NCI-H1092 treated with DMSO at 0.1 percent for 48 hours (cell line): Measurements from ENCODE around the gene CACNA1C.

Experiments used
- DNase-seq: peaks from one replicate; lab custom pipeline; 2025; lab: John Stamatoyannopoulos, UW

CACNA1C gene

GRCh38 chr12:2588345-2588744 lies 535.6 kb downstream of the CACNA1C start:
- no peak for DNase-seq

- no peak for DNase-seq
Observed at GRCh38 chr12:2589381-2589780, 536.6 kb downstream of the CACNA1C start.

GRCh38 chr12:2593045-2593444 lies 540.3 kb downstream of the CACNA1C start:
- no peak for DNase-seq

DNA sequence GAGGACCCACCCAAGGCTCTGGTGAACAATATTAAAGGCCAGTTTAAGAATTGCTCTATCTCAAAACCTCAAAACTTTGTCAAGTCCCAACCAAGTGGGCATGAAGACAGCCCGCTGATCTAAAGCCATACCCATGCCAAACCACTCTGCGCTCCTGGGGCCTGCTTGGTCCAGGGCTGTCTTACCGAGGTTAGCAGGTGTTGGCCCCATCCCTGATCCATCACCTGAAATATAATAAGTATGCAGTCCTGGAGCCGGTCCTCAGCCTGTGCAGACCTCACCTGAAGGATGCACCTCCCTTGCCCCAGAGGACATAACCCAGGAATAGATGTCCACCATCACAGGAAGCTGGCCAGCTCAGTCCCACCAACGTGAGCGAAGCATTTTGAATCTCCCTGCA lies 543.7 kb downstream of the CACNA1C start:
- no peak for DNase-seq

- no peak for DNase-seq
Observed at GRCh38 chr12:2605301-2605700, 552.5 kb downstream of the CACNA1C start.

DNA sequence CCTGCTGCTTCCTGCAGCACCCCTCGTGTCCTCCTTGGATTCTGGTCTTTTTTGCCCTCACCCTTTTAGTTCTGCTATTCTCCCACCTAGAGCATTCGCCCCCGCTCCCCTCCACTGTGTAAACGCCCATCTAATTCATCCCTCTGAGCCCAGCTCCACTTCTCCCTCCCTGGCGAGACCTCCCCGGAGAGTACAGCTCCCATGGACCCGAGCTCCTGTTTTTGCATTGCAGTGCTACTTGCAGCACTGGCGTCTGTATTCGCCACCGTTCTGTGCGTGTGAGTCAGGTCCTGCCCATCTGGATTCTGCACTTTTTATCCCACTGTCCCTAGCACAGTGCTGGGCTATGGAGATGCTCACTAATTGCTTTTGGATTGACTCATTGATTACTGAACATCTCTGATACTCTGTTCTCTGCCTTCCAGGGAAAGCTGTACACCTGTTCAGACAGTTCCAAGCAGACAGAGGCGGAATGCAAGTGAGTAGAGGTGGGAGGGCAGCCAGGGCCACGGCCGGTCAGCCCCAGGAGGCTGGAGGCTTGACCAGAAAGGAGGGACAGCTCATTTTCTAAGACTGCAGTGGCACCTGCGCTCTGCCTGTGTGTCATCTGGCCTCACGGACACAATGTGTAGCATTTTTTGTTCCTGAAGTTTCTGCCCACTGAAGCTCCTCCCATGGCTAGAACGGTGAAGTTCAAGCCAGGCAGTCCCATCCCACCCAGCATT lies 553.6 kb downstream of the CACNA1C start:
- DNase-seq = no peak

DNA sequence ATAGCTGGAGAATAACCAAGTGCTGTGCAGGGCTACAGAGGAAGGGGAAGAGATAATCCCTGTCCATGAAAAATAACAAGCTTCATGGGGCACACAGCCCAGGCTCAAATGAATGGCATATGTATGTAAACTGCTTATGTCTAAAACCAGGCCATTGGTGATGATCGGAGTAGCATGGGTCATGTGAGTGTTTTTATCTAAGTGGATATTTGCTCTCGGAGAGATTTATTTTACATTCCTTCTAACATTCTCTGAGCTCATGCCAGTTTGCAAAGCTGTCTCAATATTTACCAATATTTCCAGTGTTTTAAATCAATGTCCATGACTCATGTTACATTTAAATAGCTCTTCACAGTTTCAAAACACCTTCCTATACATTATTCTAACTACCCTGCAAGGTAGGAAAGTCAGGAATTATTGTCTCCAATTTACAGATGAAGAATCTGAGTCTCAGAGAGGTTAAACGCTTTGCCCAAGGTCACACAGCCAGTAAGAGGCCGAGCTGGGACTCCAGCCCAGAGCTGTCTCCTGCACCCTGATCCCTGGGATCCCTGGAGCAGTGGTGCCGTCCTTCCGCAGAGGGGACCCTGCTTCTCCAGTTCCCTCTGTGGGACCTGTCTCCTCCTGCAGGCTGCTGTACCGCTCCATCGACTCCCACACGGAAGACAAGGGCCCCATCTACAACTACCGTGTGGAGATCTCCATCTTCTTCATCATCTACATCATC lies 555.3 kb downstream of the CACNA1C start:
- DNase-seq = no peak

DNA sequence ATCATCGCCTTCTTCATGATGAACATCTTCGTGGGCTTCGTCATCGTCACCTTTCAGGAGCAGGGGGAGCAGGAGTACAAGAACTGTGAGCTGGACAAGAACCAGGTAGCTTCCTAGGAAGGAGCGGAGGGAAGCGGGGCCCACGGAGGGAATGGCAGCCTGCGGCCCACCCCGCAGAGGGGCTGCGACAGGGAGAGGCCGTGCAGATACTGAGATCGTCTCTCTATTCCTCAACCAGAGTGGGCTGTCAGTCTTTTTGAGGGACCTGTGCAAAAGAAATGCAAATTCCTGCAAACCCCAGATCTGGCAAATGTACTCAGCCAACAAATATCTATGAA lies 555.8 kb downstream of the CACNA1C start:
- no peak for DNase-seq

DNA sequence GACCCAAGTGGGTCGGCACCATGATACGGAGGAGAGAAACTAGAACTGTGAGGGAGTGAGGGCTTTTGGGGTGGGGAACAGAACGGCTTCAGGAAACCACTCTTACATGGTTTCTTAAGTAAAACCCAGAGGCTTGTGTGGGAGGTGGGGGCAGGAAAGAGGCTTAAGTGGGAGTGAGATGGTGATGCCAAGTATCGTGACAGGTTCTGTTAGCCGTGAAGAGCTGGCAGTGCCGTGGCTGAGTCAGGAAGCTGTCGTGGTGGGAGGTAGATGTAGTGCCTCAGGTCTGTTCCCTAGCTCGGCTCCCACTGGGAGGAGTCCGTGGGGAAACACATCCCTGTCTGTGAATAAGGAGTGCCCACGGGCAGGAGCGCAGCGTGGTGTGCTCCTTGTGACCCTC lies 556.2 kb downstream of the CACNA1C start:
- DNase-seq = no peak

DNA sequence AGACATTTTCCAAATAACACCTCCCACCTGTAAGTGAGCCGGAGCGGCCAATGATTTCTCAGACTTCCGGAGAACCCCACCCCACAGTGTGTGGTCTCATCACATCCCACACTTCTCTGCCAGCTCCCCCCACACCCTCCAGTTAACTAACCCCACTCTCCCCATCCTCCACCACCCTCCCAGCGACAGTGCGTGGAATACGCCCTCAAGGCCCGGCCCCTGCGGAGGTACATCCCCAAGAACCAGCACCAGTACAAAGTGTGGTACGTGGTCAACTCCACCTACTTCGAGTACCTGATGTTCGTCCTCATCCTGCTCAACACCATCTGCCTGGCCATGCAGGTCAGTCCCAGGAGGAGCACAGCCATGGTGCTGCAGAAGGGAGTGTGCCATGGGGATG lies 557.6 kb downstream of the CACNA1C start:
- no peak for DNase-seq

- no peak for DNase-seq
Observed at GRCh38 chr12:2613326-2614073, 560.7 kb downstream of the CACNA1C start.

DNA sequence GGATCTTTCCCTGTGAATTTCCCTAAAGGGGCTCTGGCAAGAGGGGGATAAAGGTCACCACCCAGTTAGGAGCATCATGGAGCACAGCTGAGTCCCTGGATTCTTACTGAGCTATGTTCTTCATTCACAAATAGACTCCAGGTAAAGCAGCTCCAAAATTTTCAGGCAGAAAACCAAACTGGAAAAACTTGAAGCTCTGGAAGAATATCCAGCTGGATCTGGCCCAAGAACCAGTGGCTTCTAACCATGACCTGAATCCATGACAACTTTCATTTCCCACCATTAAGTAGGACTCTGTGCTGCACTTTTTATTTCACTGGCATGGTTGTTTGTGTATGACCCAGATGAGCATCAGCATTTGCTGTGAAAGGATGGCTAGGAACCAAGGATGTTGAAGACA lies 561.6 kb downstream of the CACNA1C start:
- DNase-seq = no peak

DNA sequence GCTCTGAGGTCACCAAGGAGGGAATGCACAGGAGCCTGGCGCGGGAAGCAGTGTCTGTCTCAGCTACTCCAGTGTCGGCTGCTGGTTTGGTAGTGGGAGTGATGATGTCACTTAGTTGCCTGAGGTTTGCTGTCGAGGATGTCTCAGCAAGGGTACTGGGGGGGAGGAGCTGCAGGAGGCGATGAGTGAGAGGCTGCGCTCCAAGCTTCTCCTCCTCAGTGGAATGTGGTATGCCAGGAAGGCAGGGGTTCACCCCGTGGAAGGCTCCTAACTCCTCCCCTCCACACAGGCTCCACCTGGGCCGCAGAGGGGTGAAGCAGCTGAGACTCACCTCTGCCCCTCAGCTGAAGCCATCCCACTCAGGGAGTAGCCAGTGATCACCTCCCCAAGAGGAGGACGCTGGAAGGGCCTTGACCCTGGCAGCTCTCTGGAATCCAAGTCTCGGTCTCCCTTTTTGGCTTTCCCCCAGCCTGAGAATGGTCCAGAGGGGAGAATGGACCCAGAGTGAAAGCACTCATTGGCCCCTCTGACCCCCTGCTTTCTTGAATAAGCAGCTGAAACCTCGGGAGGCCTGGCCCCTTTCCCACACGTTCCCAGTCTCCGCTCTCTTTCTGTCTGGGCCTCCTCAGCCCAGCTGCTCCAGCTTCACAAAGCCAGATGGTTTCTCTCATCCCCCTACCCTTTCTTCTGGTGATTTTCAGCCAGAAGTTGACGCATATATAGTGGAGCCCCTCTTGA lies 563.0 kb downstream of the CACNA1C start:
- DNase-seq = no peak

- no peak for DNase-seq
Observed at GRCh38 chr12:2616763-2617162, 564.0 kb downstream of the CACNA1C start.

GRCh38 chr12:2617365-2617764 lies 564.6 kb downstream of the CACNA1C start:
- DNase-seq = no peak

DNA sequence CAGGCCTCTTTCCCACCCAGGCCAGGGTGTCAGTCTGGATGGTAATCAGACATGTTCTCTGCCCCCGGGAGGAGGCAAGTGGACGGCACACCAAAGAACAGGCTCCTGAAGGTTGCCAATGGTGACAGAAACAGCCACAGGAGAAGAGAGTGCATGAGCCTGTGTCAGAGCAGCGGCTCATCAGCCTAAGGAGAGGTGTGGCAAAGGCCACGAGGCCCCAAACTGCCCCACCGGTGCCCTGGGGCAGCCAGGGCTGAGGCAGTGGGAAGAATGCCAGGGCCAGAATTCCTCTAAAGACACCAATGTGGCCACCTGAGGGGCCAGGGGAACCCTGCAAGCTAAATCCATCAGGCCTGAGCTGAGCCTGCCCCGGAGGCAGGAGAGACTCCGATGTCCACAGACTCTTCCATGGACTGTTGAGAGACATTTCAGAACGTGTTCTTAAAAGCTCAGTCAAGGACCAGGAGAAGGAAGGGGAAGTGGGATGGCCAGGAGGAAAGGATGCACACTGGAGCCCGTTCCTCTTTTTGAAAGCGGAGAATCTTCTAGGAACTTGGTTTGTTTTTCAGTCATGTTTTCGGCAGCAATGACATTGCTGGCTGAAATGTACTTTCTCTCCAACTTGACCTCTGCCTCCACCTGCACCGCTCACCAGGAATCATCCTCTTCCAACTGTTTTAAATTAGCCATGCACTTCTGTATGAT lies 565.7 kb downstream of the CACNA1C start:
- no peak for DNase-seq

DNA sequence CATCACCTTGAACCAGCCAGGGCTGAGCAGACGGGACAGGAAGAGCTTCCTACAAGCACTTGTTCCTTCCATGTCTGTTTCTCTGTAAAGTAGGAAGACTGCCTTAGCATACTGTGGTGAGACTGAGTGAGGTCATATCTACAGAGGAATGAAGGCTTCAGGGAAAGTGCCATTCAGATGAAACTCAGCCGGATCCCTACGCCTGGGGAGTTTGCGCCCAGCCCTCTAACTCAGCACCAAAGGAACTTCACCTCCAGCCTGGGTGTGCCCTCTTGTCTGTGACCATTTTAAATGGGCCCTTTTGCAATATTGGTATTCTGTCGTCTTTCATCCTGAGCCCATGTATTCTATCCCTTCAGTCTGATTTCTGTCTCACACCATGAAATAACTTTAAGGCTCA lies 566.3 kb downstream of the CACNA1C start:
- no peak for DNase-seq

GRCh38 chr12:2622460-2622859 lies 569.7 kb downstream of the CACNA1C start:
- DNase-seq = no peak

DNA sequence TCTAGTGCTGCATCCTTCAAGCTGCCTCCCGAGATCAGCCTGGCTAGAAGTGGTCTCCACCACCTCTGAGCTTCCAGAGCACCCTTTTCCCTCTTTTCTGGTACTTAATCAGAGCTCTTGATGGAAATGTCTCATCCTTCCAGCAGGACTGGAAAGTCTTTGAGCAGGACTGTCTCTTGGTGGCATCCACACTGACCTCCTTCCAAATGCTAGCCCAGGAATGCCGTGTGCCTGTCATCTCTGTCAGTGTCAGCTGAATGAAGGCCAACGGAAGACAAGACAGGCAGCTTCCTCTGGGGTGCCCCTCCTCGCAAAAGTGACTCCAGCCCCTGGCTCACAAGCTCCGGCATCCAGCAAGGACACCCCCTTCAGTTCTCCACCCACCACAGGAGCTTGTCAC lies 570.7 kb downstream of the CACNA1C start:
- no peak for DNase-seq

GRCh38 chr12:2624543-2625288 lies 571.9 kb downstream of the CACNA1C start:
- DNase-seq = no peak

DNA sequence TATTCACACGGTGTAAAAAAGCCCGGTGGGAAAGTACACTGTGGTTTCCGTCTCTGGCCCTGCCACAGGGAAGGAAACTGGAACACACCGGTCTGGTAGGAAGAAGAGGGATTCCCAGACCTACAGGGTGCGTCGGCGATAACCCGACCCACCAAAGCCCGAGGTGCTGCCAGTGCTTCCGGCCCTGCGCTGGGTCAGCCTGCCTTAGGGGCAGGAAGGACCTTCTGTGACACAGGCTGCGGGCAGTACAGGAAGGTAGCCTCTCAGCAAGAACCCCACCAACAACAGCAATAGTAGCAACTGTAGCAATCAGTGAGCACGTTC lies 572.5 kb downstream of the CACNA1C start:
- DNase-seq = no peak
